Type B pancreatic cell (in vitro differentiated cells): ENCODE measurements around the gene HOXD13. TPM values are rescaled to one million over a fixed set of nuclear protein-coding genes. Genes with fewer than 3 reads are reported as not detected.

Experiments
- DNase-seq: peaks from one replicate; pipeline ENCODE4 v3.0.0; 2021; ENCODE audit warnings: mixed read lengths; ENCODE audit not compliant: unreplicated experiment; ENCODE audit errors: extremely low spot score
- H3K27ac Mint-ChIP-seq: 2 replicates; pipeline ENCODE4 v1.8.0; 2021; ENCODE audit warnings: mild to moderate bottlenecking, mixed read lengths
- H3K27me3 Mint-ChIP-seq: 2 replicates; pipeline ENCODE4 v1.8.0; 2021; ENCODE audit warnings: mixed read lengths
- H3K36me3 Mint-ChIP-seq: 2 replicates; pipeline ENCODE4 v1.8.0; 2021; ENCODE audit warnings: mixed read lengths
- H3K4me1 Mint-ChIP-seq: one replicate; pipeline ENCODE4 v1.8.0; 2021; ENCODE audit warnings: mixed read lengths; ENCODE audit not compliant: unreplicated experiment
- H3K4me3 Mint-ChIP-seq: 2 replicates; pipeline ENCODE4 v1.8.0; 2021; ENCODE audit warnings: mild to moderate bottlenecking, mixed read lengths
- H3K9me3 Mint-ChIP-seq: 2 replicates; pipeline ENCODE4 v1.8.0; 2021; ENCODE audit warnings: mixed read lengths
- CTCF ChIP-seq: fragments of 200-600 bp; sonication (generic); conservative IDR thresholded peaks from 2 replicates; pipeline ENCODE4 v1.5.0; 2021; ENCODE audit warnings: antibody characterized with exemption, mild to moderate bottlenecking
- total RNA-seq: library from RNA; stranded (reverse); gene quantifications from 2 replicates; pipeline ENCODE4 v1.2.1, GENCODE V29; 2021; ENCODE audit warnings: low replicate concordance

The HOXD13 gene
- total RNA-seq, 1 donor from 2014 or later = 0.43 TPM

DNA sequence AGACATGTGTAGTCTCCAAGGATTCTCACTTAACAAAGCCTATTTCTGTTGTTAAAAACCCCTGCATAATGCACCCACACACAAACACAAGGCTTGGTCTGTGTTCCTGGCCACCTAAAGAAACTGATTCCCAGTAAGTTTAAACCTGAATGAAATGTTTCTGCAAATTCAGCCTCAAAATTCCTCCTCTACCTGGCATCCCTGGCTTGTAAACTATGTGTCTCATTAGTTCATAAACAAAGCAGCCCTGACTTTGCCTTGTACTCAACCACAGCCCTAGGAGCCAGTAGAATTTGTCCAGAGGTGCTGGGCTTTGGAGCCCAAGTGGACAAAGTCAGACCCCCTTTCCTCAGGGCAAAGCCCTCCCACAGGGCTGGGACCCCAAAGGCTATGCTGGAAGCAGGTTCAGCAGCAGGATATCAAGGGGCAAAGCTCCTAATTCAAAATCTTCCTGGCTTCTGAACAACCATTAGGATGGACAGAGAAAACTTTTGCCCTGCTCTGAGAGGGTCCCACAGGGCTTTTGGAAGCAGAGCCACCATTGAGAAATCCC lies 2.6 kb upstream of the HOXD13 start:
- TF ChIP-seq CTCF = no peak
- H3K27ac Mint-ChIP-seq = no peak overlapping the region
- no peaks in the 10 kb centered on the region for H3K36me3 Mint-ChIP-seq
- peaks cover 94% of the 10 kb centered on the region for H3K27me3 Mint-ChIP-seq
- no peak overlapping the region for H3K4me3 Mint-ChIP-seq
- DNase-seq = no peak
- H3K9me3 Mint-ChIP-seq = no peaks in the 10 kb centered on the region
- H3K4me1 Mint-ChIP-seq = peaks cover 13% of the 10 kb centered on the region

DNA sequence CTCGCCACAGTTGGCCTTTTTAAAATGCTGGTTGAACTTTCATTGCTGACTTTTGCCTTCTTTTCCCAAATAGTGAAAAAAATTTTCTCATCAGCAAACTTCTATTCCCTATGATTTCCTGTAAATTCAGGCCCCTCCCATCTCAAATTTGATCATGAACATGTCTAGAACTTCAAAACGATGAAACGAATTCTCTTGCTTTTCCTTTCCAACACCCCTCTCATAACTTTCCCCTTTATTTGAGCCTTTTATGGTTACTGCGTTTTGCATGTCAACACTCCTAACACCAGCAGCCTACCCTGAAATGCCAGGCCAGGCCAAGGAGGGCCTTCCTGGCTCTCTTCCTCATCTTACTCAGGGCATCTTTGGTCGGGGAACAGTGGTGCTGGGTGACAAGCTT lies 1.7 kb upstream of the HOXD13 start:
- Mint-ChIP-seq H3K4me1 (peaks cover 12% of the 10 kb centered on the region), H3K27ac (no peak overlapping the region), H3K9me3 (no peaks in the 10 kb centered on the region), H3K27me3 (peaks cover 94% of the 10 kb centered on the region), H3K36me3 (no peaks in the 10 kb centered on the region), H3K4me3 (peak overlapping the region; percentile 82)
- TF ChIP-seq CTCF = no peak
- no peak for DNase-seq

- no peaks in the 10 kb centered on the region for H3K9me3 Mint-ChIP-seq
- peak overlapping the region; percentile 82 for H3K4me3 Mint-ChIP-seq
- peaks cover 14% of the 10 kb centered on the region for H3K4me1 Mint-ChIP-seq
- no peak for DNase-seq
- H3K27me3 Mint-ChIP-seq = peaks cover 94% of the 10 kb centered on the region
- TF ChIP-seq CTCF = no peak
- no peak overlapping the region for H3K27ac Mint-ChIP-seq
- H3K36me3 Mint-ChIP-seq = no peaks in the 10 kb centered on the region
Observed at GRCh38 chr2:176091329-176092258, 927 bp upstream of the HOXD13 start.

- peaks cover 13% of the 10 kb centered on the region for H3K4me1 Mint-ChIP-seq
- H3K27me3 Mint-ChIP-seq = peaks cover 94% of the 10 kb centered on the region
- peak overlapping the region; percentile 60 for H3K4me3 Mint-ChIP-seq
- no peak for DNase-seq
- H3K27ac Mint-ChIP-seq = peak overlapping the region; percentile 14
- TF ChIP-seq CTCF = peak; percentile 25
- no peaks in the 10 kb centered on the region for H3K36me3 Mint-ChIP-seq
- no peaks in the 10 kb centered on the region for H3K9me3 Mint-ChIP-seq
Observed at GRCh38 chr2:176093145-176093897, 800 bp downstream of the HOXD13 start.

GRCh38 chr2:176093898-176094249 lies 1.4 kb downstream of the HOXD13 start:
- no peaks in the 10 kb centered on the region for H3K9me3 Mint-ChIP-seq
- peak overlapping the region; percentile 60 for H3K4me3 Mint-ChIP-seq
- H3K27ac Mint-ChIP-seq = peak overlapping the region; percentile 14
- no peak for TF ChIP-seq CTCF
- peaks cover 94% of the 10 kb centered on the region for H3K27me3 Mint-ChIP-seq
- DNase-seq = no peak
- no peaks in the 10 kb centered on the region for H3K36me3 Mint-ChIP-seq
- peaks cover 12% of the 10 kb centered on the region for H3K4me1 Mint-ChIP-seq
